SU-DHL-6 (cell line): ENCODE results near the gene EOGT.

Experiments
- H2AFZ ChIP-seq: fragments of 200-600 bp; sonication (generic); 2 replicates; pipeline ENCODE4 v1.6.1; 2014; ENCODE audit warnings: low read depth, mild to moderate bottlenecking, moderate library complexity, mixed read lengths, antibody characterized with exemption, low read length; ENCODE audit not compliant: severe bottlenecking
- H3F3A ChIP-seq: fragments of 200-600 bp; shearing (Covaris generic); 2 replicates; pipeline ENCODE4 v1.6.0; 2016; ENCODE audit warnings: antibody characterized with exemption, mild to moderate bottlenecking; ENCODE audit not compliant: insufficient read depth
- H3K27ac ChIP-seq: fragments of 200-600 bp; sonication (generic); 2 replicates; pipeline ENCODE4 v1.5.1; 2016; ENCODE audit warnings: low read depth, mild to moderate bottlenecking, low read length, moderate library complexity, mixed read lengths
- H3K27me3 ChIP-seq: fragments of 200-600 bp; sonication (generic), shearing (Covaris generic); 2 replicates; pipeline ENCODE4 v1.6.0; 2014; ENCODE audit warnings: mild to moderate bottlenecking, low read length
- H3K36me3 ChIP-seq: fragments of 200-600 bp; sonication (generic); 2 replicates; pipeline ENCODE4 v1.6.1; 2014; ENCODE audit warnings: mild to moderate bottlenecking, low read length, mixed read lengths
- H3K4me2 ChIP-seq: fragments of 300-600, 200-600 bp; shearing (Covaris generic), sonication (generic); 2 replicates; pipeline ENCODE4 v1.6.0; 2014; ENCODE audit warnings: low read length, low read depth, mild to moderate bottlenecking; ENCODE audit not compliant: poor library complexity, severe bottlenecking
- H3K4me3 ChIP-seq: fragments of 200-600 bp; sonication (generic); 2 replicates; pipeline ENCODE4 v1.5.1; 2014; ENCODE audit warnings: antibody characterized with exemption, low read length, mild to moderate bottlenecking, mixed read lengths; ENCODE audit not compliant: insufficient read depth, poor library complexity, severe bottlenecking
- H3K79me2 ChIP-seq: fragments of 200-600 bp; sonication (generic); 2 replicates; pipeline ENCODE4 v1.6.1; 2014; ENCODE audit warnings: mild to moderate bottlenecking, low read length, moderate library complexity; ENCODE audit not compliant: insufficient read depth
- H3K9ac ChIP-seq: fragments of 200-600 bp; sonication (generic); 2 replicates; pipeline ENCODE4 v1.7.0; 2014; ENCODE audit warnings: mild to moderate bottlenecking, low read length
- H3K9me2 ChIP-seq: fragments of 200-600 bp; sonication (generic); replicated peaks from 2 replicates; pipeline ENCODE4 v1.6.1; 2014; ENCODE audit warnings: low read length; ENCODE audit not compliant: insufficient read depth
- H3K9me3 ChIP-seq: fragments of 200-600 bp; sonication (generic); 2 replicates; pipeline ENCODE4 v1.6.1; 2014; ENCODE audit warnings: low read length, mixed read lengths; ENCODE audit not compliant: insufficient read depth
- H4K20me1 ChIP-seq: fragments of 200-600 bp; sonication (generic); 2 replicates; pipeline ENCODE4 v1.6.1; 2014; ENCODE audit warnings: low read depth, mild to moderate bottlenecking, antibody characterized with exemption, low read length, moderate library complexity, mixed read lengths
- CTCF ChIP-seq: fragments of 200-600 bp; sonication (generic); IDR thresholded peaks from one replicate; pipeline ENCODE4 v1.5.1; 2017; ENCODE audit warnings: antibody characterized with exemption, mild to moderate bottlenecking, low read length, moderate library complexity; ENCODE audit not compliant: insufficient read depth, poor library complexity, severe bottlenecking
- EZH2phosphoT487 ChIP-seq: fragments of 200-600 bp; sonication (generic), shearing (Covaris generic); conservative IDR thresholded peaks from 2 replicates; pipeline ENCODE4 v1.6.1; 2018; ENCODE audit warnings: mild to moderate bottlenecking, antibody characterized with exemption, low read length, moderate library complexity, mixed read lengths

EOGT gene

GRCh38 chr3:68963376-68963775 lies 50.1 kb downstream of the EOGT start:
- H3K27ac ChIP-seq = no peak overlapping the region
- no peak overlapping the region for H3K4me3 ChIP-seq
- no peak overlapping the region for H3K9ac ChIP-seq
- no peak overlapping the region for H3K4me2 ChIP-seq
- no peaks in the 10 kb centered on the region for H3F3A ChIP-seq
- no peaks in the 10 kb centered on the region for H3K79me2 ChIP-seq
- TF ChIP-seq CTCF = no peak
- TF ChIP-seq EZH2phosphoT487 = no peak
- no peaks in the 10 kb centered on the region for H3K27me3 ChIP-seq
- H3K9me3 ChIP-seq = no peaks in the 10 kb centered on the region
- H4K20me1 ChIP-seq = no peaks in the 10 kb centered on the region
- H3K9me2 ChIP-seq = no peaks in the 10 kb centered on the region
- no peaks in the 10 kb centered on the region for H3K36me3 ChIP-seq
- no peak overlapping the region for H2AFZ ChIP-seq

- H4K20me1 ChIP-seq = no peaks in the 10 kb centered on the region
- H3K27me3 ChIP-seq = no peaks in the 10 kb centered on the region
- H3K9me3 ChIP-seq = no peaks in the 10 kb centered on the region
- no peak for TF ChIP-seq CTCF
- TF ChIP-seq EZH2phosphoT487 = no peak
- H3K79me2 ChIP-seq = no peaks in the 10 kb centered on the region
- no peaks in the 10 kb centered on the region for H3K9me2 ChIP-seq
- no peak overlapping the region for H3K27ac ChIP-seq
- no peak overlapping the region for H3K4me3 ChIP-seq
- H3K4me2 ChIP-seq = no peak overlapping the region
- no peak overlapping the region for H2AFZ ChIP-seq
- no peak overlapping the region for H3K9ac ChIP-seq
- no peaks in the 10 kb centered on the region for H3F3A ChIP-seq
- H3K36me3 ChIP-seq = no peaks in the 10 kb centered on the region
These were observed 54.6 kb downstream of the EOGT start for GRCh38 chr3:68958932-68959331.

- no peaks in the 10 kb centered on the region for H3F3A ChIP-seq
- no peak overlapping the region for H3K27ac ChIP-seq
- H4K20me1 ChIP-seq = no peaks in the 10 kb centered on the region
- TF ChIP-seq CTCF (no peak), EZH2phosphoT487 (no peak)
- H3K79me2 ChIP-seq = no peaks in the 10 kb centered on the region
- no peak overlapping the region for H3K4me3 ChIP-seq
- no peak overlapping the region for H2AFZ ChIP-seq
- H3K27me3 ChIP-seq = no peaks in the 10 kb centered on the region
- H3K36me3 ChIP-seq = no peaks in the 10 kb centered on the region
- H3K9me3 ChIP-seq = no peaks in the 10 kb centered on the region
- H3K9ac ChIP-seq = no peak overlapping the region
- no peaks in the 10 kb centered on the region for H3K9me2 ChIP-seq
- no peak overlapping the region for H3K4me2 ChIP-seq
These were observed 55.6 kb downstream of the EOGT start for GRCh38 chr3:68957895-68958294.
